ENCODE measurements around the gene ASB9. TPM values are rescaled to one million over a fixed set of nuclear protein-coding genes. Genes with fewer than 3 reads are reported as not detected.

The ASB9 gene
- total and polyA plus RNA-seq, 2 of the 8 experiments (the other 6 are each of a cell fraction or from before 2014, with no cell fraction given): 0.54 to 1.2 TPM

GRCh38 chrX:15269120-15269519 is 763 bp downstream of the ASB9 start:
- TF ChIP-seq CBX8 (IDR thresholded peaks at IDR 0.05; ENCODE audit: borderline replicate concordance, low read depth, low read length) (no peak), RXRA (IDR thresholded peaks at IDR 0.05; ENCODE audit: insufficient read depth, low read depth, low read length) (no peak), HDAC6 (IDR thresholded peaks at IDR 0.05; ENCODE audit: low read depth, low read length) (no peak), HDAC2 (IDR thresholded peaks at IDR 0.05; ENCODE audit: borderline replicate concordance in 1 of 2, low read depth in 2 of 2, low read length in 2 of 2) (no peak), CHD2 (IDR thresholded peaks at IDR 0.05; ENCODE audit: low read length) (no peak), BRCA1 (IDR thresholded peaks at IDR 0.05; ENCODE audit: low read depth, low read length) (no peak), SP2 (IDR thresholded peaks at IDR 0.05; ENCODE audit: low read length) (no peak), TBP (IDR thresholded peaks at IDR 0.05; ENCODE audit: low read depth, low read length) (no peak), SAP30 (IDR thresholded peaks at IDR 0.05; ENCODE audit: insufficient read depth, insufficient replicate concordance, low read length) (no peak)
- WGBS, 2 experiments (ENCODE audit: extremely low coverage in 1 of 2, insufficient coverage in 1 of 2, insufficient read length in 1 of 2, insufficient replicate concordance in 2 of 2, low coverage in 1 of 2, low lambda C conversion rate in 2 of 2, missing lambda C conversion rate in 1 of 2): 92% methylated on average over 1 of the region's 1 CpG; no CpG with 5 or more reads in 1 of the 2 experiments
- FAIRE-seq (no peak), DNase-seq (ENCODE audit: low read depth in 1 of 2, low spot score in 2 of 2) (no peak)
- Histone ChIP-seq H4K8ac (ENCODE audit: extremely low read depth, insufficient read depth, low read length) (no peak overlapping the region), H4K91ac (replicated peaks; ENCODE audit: insufficient read length, low read length) (no peak overlapping the region), H2AFZ (ENCODE audit: low read length) (no peak overlapping the region), H3K4me2 (ENCODE audit: insufficient read depth in 1 of 2, low read depth in 2 of 2, low read length in 2 of 2) (no peak overlapping the region), H2BK5ac (ENCODE audit: low read depth, low read length) (no peak overlapping the region), H2BK15ac (ENCODE audit: low read length) (no peak overlapping the region), H2BK12ac (ENCODE audit: low read depth, low read length) (no peak overlapping the region), H3K56ac (replicated peaks; ENCODE audit: insufficient read length, low read depth, low read length) (no peak overlapping the region), H3K4me1 (replicated peaks in 1 of 4; ENCODE audit: control insufficient read depth in 3 of 4, insufficient read depth in 4 of 4, low read length in 3 of 4) (0 out of 7 replicates have a peak, but pooled peaks cover 0 to 5% (median 0%) of the 10 kb centered on the region in 4 experiments), H3K79me1 (ENCODE audit: low read depth, low read length) (no peaks in the 10 kb centered on the region), H3K4me3 (ENCODE audit: extremely low read depth in 1 of 4, insufficient read depth in 2 of 4, low read depth in 3 of 4, low read length in 4 of 4) (no peak overlapping the region), H3K9me3 (ENCODE audit: insufficient read depth in 2 of 2, low read depth in 1 of 2, low read length in 1 of 2) (no peaks in the 10 kb centered on the region), H3K23ac (ENCODE audit: insufficient read length) (no peak overlapping the region), H4K20me1 (replicated peaks in 1 of 2; ENCODE audit: control insufficient read depth in 1 of 2, insufficient read depth in 2 of 2, low read length in 2 of 2) (no peaks in the 10 kb centered on the region), H3K27ac (ENCODE audit: low read depth, low read length) (no peak overlapping the region), H2BK20ac (ENCODE audit: low read length) (no peak overlapping the region), H3K9ac (replicated peaks in 1 of 4; ENCODE audit: extremely low read depth in 1 of 4, low read depth in 3 of 4, low read length in 3 of 4) (no peak overlapping the region), H3K23me2 (ENCODE audit: low read depth, low read length) (no peaks in the 10 kb centered on the region), H3K36me3 (ENCODE audit: control insufficient read depth in 2 of 4, insufficient read depth in 4 of 4, low read length in 3 of 4) (no peaks in the 10 kb centered on the region), H3K27me3 (replicated peaks in 1 of 4; ENCODE audit: control insufficient read depth in 3 of 4, extremely low read depth in 1 of 4, insufficient read depth in 3 of 4, low read length in 3 of 4) (no peaks in the 10 kb centered on the region), H3K4ac (replicated peaks; ENCODE audit: insufficient read length, low read depth, low read length) (no peak overlapping the region), H2AK5ac (ENCODE audit: low read depth, low read length) (no peak overlapping the region), H3K79me2 (ENCODE audit: control insufficient read depth in 1 of 2, insufficient read depth in 2 of 2, low read length in 2 of 2) (no peaks in the 10 kb centered on the region), H4K5ac (ENCODE audit: insufficient read length, low read depth, low read length) (no peak overlapping the region), H3K14ac (ENCODE audit: insufficient read length) (no peak overlapping the region), H3K18ac (ENCODE audit: extremely low read depth, low read length) (no peak overlapping the region), H2BK120ac (replicated peaks; ENCODE audit: low read depth, low read length) (no peak overlapping the region)
- CTCF ChIA-PET (ENCODE audit: partially characterized antibody): no interaction called here
- POLR2A ChIA-PET (ENCODE audit: partially characterized antibody): no interaction called here
